22Rv1 (cell line): ENCODE measurements around the gene MAPT.

Experiments used
- CTCF ChIP-seq: fragments of 450-650 bp; IDR thresholded peaks from 2 replicates; pipeline ENCODE4 v1.5.1; 2017; ENCODE audit warnings: mild to moderate bottlenecking
- ZFX ChIP-seq: fragments of 450-650 bp; IDR thresholded peaks from 2 replicates; pipeline ENCODE4 v1.6.1; 2017; ENCODE audit warnings: antibody characterized with exemption, borderline replicate concordance

- TF ChIP-seq CTCF, result no peak
- TF ChIP-seq ZFX, result no peak
These were observed 105.9 kb downstream of the MAPT start for GRCh38 chr17:46000292-46000691.
